H1 (cell line): ENCODE results near the gene OPCML. TPM values are rescaled to one million over a fixed set of nuclear protein-coding genes. Genes with fewer than 3 reads are reported as not detected.

ENCODE experiments used
- CTCF ChIA-PET: fragments of 300-600 bp; sonication (Branson Sonifier 250); formaldehyde crosslinking; loops from one replicate; lab custom pipeline; 2021; ENCODE audit not compliant: partially characterized antibody; lab: Charles Lee
- POLR2A ChIA-PET: fragments of 300-600 bp; sonication (Branson Sonifier 250); formaldehyde crosslinking; loops from one replicate; lab custom pipeline; 2021; ENCODE audit warnings: inconsistent platforms; ENCODE audit not compliant: partially characterized antibody; lab: Charles Lee
- DNase-seq, 2 experiments: peaks; one replicate each; pipeline versions ENCODE4 v3.0.0 to v3.0.0-alpha.2; 2010 to 2022; ENCODE audit warnings: low spot score in 2 of 2, low read depth in 1 of 2, mixed read lengths in 1 of 2
- FAIRE-seq: peaks from 2 replicates; lab custom pipeline; 2011; peaks lifted over from hg19 to GRCh38; lab: Jason Lieb, UNC
- H2AFZ ChIP-seq: 2 replicates; pipeline ENCODE4 v1.8.1; 2012; ENCODE audit warnings: low read length, inconsistent platforms
- H2AK5ac ChIP-seq: 2 replicates; pipeline ENCODE4 v1.6.1; 2013; ENCODE audit warnings: low read depth, low read length
- H2BK120ac ChIP-seq: replicated peaks from 2 replicates; pipeline ENCODE3; 2013; ENCODE audit warnings: low read depth, low read length, inconsistent platforms
- H2BK12ac ChIP-seq: 2 replicates; pipeline ENCODE4 v1.6.1; 2013; ENCODE audit warnings: low read depth, low read length
- H2BK15ac ChIP-seq: 2 replicates; pipeline ENCODE4 v1.6.1; 2013; ENCODE audit warnings: low read length
- H2BK20ac ChIP-seq: 2 replicates; pipeline ENCODE4 v1.6.1; 2013; ENCODE audit warnings: low read length
- H2BK5ac ChIP-seq: 2 replicates; pipeline ENCODE4 v1.6.1; 2013; ENCODE audit warnings: low read depth, low read length
- H3K14ac ChIP-seq: 2 replicates; pipeline ENCODE4 v1.6.1; 2013; ENCODE audit warnings: inconsistent platforms; ENCODE audit not compliant: insufficient read length
- H3K18ac ChIP-seq: 2 replicates; pipeline ENCODE4 v1.6.1; 2013; ENCODE audit warnings: low read length; ENCODE audit errors: extremely low read depth
- H3K23ac ChIP-seq: 2 replicates; pipeline ENCODE4 v1.6.1; 2013; ENCODE audit warnings: inconsistent platforms; ENCODE audit not compliant: insufficient read length
- H3K23me2 ChIP-seq: 2 replicates; pipeline ENCODE4 v1.6.1; 2013; ENCODE audit warnings: low read depth, low read length
- H3K27ac ChIP-seq: 2 replicates; pipeline ENCODE4 v1.6.1; 2011; ENCODE audit warnings: low read depth, low read length, inconsistent platforms
- H3K27me3 ChIP-seq, 4 experiments: replicated peaks in 1 of 4; 1 replicate in 1 of 4; 2 replicates in 3 of 4; pipeline versions ENCODE4 v1.6.1 to v1.8.1; 2011 to 2013; ENCODE audit warnings: low read length in 3 of 4, mild to moderate bottlenecking in 3 of 4, inconsistent platforms in 2 of 4, mixed read lengths in 2 of 4, moderate library complexity in 1 of 4; ENCODE audit not compliant: control insufficient read depth in 3 of 4, insufficient read depth in 3 of 4; ENCODE audit errors: extremely low read depth in 1 of 4
- H3K36me3 ChIP-seq, 4 experiments: 2 replicates each; pipeline versions ENCODE4 v1.6.1 to v1.8.1; 2011 to 2013; ENCODE audit warnings: mild to moderate bottlenecking in 4 of 4, low read length in 3 of 4, moderate library complexity in 2 of 4, control low read depth in 1 of 4, inconsistent platforms in 1 of 4; ENCODE audit not compliant: insufficient read depth in 4 of 4, control insufficient read depth in 2 of 4
- H3K4ac ChIP-seq: replicated peaks from 2 replicates; pipeline ENCODE3; 2013; ENCODE audit warnings: low read length, low read depth, mixed read lengths, inconsistent platforms; ENCODE audit not compliant: insufficient read length
- H3K4me1 ChIP-seq, 4 experiments: replicated peaks in 1 of 4; 1 replicate in 1 of 4; 2 replicates in 3 of 4; pipeline versions ENCODE4 v1.6.1 to v1.8.1; 2011 to 2013; ENCODE audit warnings: low read length in 3 of 4, inconsistent platforms in 2 of 4, mixed read lengths in 1 of 4; ENCODE audit not compliant: insufficient read depth in 4 of 4, control insufficient read depth in 3 of 4
- H3K4me2 ChIP-seq, 2 experiments: 2 replicates each; pipeline versions ENCODE4 v1.6.1 to v1.8.1; 2011 to 2013; ENCODE audit warnings: low read depth in 2 of 2, low read length in 2 of 2, control low read depth in 1 of 2, inconsistent platforms in 1 of 2, mild to moderate bottlenecking in 1 of 2; ENCODE audit not compliant: insufficient read depth in 1 of 2
- H3K4me3 ChIP-seq, 4 experiments: fragments of 200-600, 300-600 bp in 1 of 4; sonication (generic), shearing (Covaris generic), sonication (Bioruptor Twin) in 1 of 4; 2 replicates each; pipeline versions ENCODE4 v1.5.1 to v1.8.1; 2011 to 2016; ENCODE audit warnings: low read length in 4 of 4, low read depth in 3 of 4, control low read depth in 2 of 4, inconsistent platforms in 2 of 4, mild to moderate bottlenecking in 2 of 4, mixed read lengths in 1 of 4, moderate library complexity in 1 of 4; ENCODE audit not compliant: insufficient read depth in 2 of 4; ENCODE audit errors: extremely low read depth in 1 of 4
- H3K56ac ChIP-seq: replicated peaks from 2 replicates; pipeline ENCODE3; 2013; ENCODE audit warnings: low read depth, mild to moderate bottlenecking, mixed read lengths, low read length, inconsistent platforms; ENCODE audit not compliant: insufficient read length
- H3K79me1 ChIP-seq: 2 replicates; pipeline ENCODE4 v1.6.1; 2013; ENCODE audit warnings: low read depth, low read length, control low read depth
- H3K79me2 ChIP-seq, 2 experiments: 2 replicates each; pipeline versions ENCODE4 v1.6.1 to v1.8.1; 2012 to 2013; ENCODE audit warnings: low read length in 2 of 2, mild to moderate bottlenecking in 2 of 2, inconsistent platforms in 1 of 2; ENCODE audit not compliant: insufficient read depth in 2 of 2, control insufficient read depth in 1 of 2
- H3K9ac ChIP-seq, 4 experiments: replicated peaks in 1 of 4; 1 replicate in 1 of 4; 2 replicates in 3 of 4; pipeline versions ENCODE4 v1.6.1 to v1.8.1; 2011 to 2013; ENCODE audit warnings: low read depth in 3 of 4, low read length in 3 of 4, control low read depth in 2 of 4, mild to moderate bottlenecking in 2 of 4, moderate library complexity in 2 of 4, inconsistent platforms in 1 of 4; ENCODE audit errors: extremely low read depth in 1 of 4
- H3K9me3 ChIP-seq, 2 experiments: 2 replicates each; pipeline versions ENCODE4 v1.6.1 to v1.8.1; 2012 to 2013; ENCODE audit warnings: mild to moderate bottlenecking in 2 of 2, moderate library complexity in 2 of 2, control low read depth in 1 of 2, inconsistent platforms in 1 of 2, low read depth in 1 of 2, low read length in 1 of 2, mixed read lengths in 1 of 2; ENCODE audit not compliant: insufficient read depth in 2 of 2
- H4K20me1 ChIP-seq, 2 experiments: replicated peaks in 1 of 2; 2 replicates each; pipeline versions ENCODE3 to v1.8.1; 2011 to 2013; ENCODE audit warnings: inconsistent platforms in 2 of 2, low read length in 2 of 2, mild to moderate bottlenecking in 1 of 2; ENCODE audit not compliant: insufficient read depth in 2 of 2, control insufficient read depth in 1 of 2
- H4K5ac ChIP-seq: 2 replicates; pipeline ENCODE4 v1.6.1; 2013; ENCODE audit warnings: low read length, low read depth, mixed read lengths, inconsistent platforms; ENCODE audit not compliant: insufficient read length
- H4K8ac ChIP-seq: 2 replicates; pipeline ENCODE4 v1.8.0; 2013; ENCODE audit warnings: mild to moderate bottlenecking, moderate library complexity, low read length, inconsistent platforms; ENCODE audit not compliant: insufficient read depth; ENCODE audit errors: extremely low read depth
- H4K91ac ChIP-seq: replicated peaks from 2 replicates; pipeline ENCODE3; 2013; ENCODE audit warnings: low read length, mixed read lengths, inconsistent platforms; ENCODE audit not compliant: insufficient read length
- ASH2L ChIP-seq: fragments of 200-600, 300-600 bp; sonication (generic); IDR thresholded peaks from one replicate; pipeline ENCODE4 v1.7.1; 2017; ENCODE audit warnings: low read length
- CEBPB ChIP-seq: IDR thresholded peaks from 2 replicates; pipeline ENCODE4 v1.6.1; 2012; ENCODE audit warnings: low read depth, low read length
- CHD2 ChIP-seq: IDR thresholded peaks from 2 replicates; pipeline ENCODE4 v1.6.1; 2012; ENCODE audit warnings: low read length, improper control_type of control experiment
- POLR2A ChIP-seq, 2 experiments: IDR thresholded peaks; 1 replicate in 1 of 2; 2 replicates in 1 of 2; pipeline ENCODE4 v1.6.1; 2011; ENCODE audit warnings: low read depth in 2 of 2, low read length in 2 of 2, mild to moderate bottlenecking in 2 of 2; ENCODE audit errors: control extremely low read depth in 1 of 2
- POLR2AphosphoS5 ChIP-seq: IDR thresholded peaks from 2 replicates; pipeline ENCODE4 v1.6.1; 2011; ENCODE audit warnings: low read depth, low read length
- RAD21 ChIP-seq, 2 experiments: IDR thresholded peaks in 1 of 2; conservative IDR thresholded peaks in 1 of 2; 2 replicates each; pipeline ENCODE4 v1.6.1; 2011; ENCODE audit warnings: low read depth in 2 of 2, low read length in 2 of 2, improper control_type of control experiment in 1 of 2, inconsistent platforms in 1 of 2, mild to moderate bottlenecking in 1 of 2, moderate library complexity in 1 of 2
- SP4 ChIP-seq: IDR thresholded peaks from 2 replicates; pipeline ENCODE4 v1.6.1; 2012; ENCODE audit warnings: low read length, inconsistent platforms
- SRF ChIP-seq: IDR thresholded peaks from 2 replicates; pipeline ENCODE4 v1.6.1; 2011; ENCODE audit warnings: mild to moderate bottlenecking, low read depth, low read length, moderate library complexity
- TAF1 ChIP-seq: IDR thresholded peaks from 2 replicates; pipeline ENCODE4 v1.6.1; 2011; ENCODE audit warnings: mild to moderate bottlenecking, low read depth, low read length
- TCF12 ChIP-seq: IDR thresholded peaks from 2 replicates; pipeline ENCODE4 v1.6.1; 2011; ENCODE audit warnings: low read depth, mild to moderate bottlenecking, low read length
- TEAD4 ChIP-seq: IDR thresholded peaks from 2 replicates; pipeline ENCODE4 v1.6.1; 2012; ENCODE audit warnings: low read depth, low read length, inconsistent platforms, mixed read lengths
- USF2 ChIP-seq: IDR thresholded peaks from 2 replicates; pipeline ENCODE4 v1.6.1; 2011; ENCODE audit warnings: low read length, improper control_type of control experiment
- WGBS, 2 experiments: shearing (Covaris generic) in 1 of 2; methylation state at CpG; one replicate each; pipeline versions ENCODE4 v1.1.6 to v1.1.7; 2013 to 2015; ENCODE audit warnings: low lambda C conversion rate in 2 of 2, mixed read lengths in 2 of 2, inconsistent platforms in 1 of 2, low coverage in 1 of 2, missing lambda C conversion rate in 1 of 2; ENCODE audit not compliant: insufficient replicate concordance in 2 of 2, insufficient coverage in 1 of 2, insufficient read length in 1 of 2; ENCODE audit errors: extremely low coverage in 1 of 2, missing lambda C conversion rate in 1 of 2; 5-methylcytosine and 5-hydroxymethylcytosine counted together
- polyA plus RNA-seq, 7 experiments: library from polyadenylated mRNA; depleted of rRNA in 3 of 7; stranded (reverse) in 5 of 7; unstranded in 2 of 7; fragments of >200 nt in 5 of 7; fragments of 200-250 nt in 2 of 7; gene quantifications; 1 replicate in 5 of 7; 2 replicates in 1 of 7; 4 replicates in 1 of 7; pipeline versions ENCODE4 v1.2.1 to v1.2.3, GENCODE V29; 2011 to 2013; ENCODE audit warnings: missing spikeins in 2 of 7, mixed read lengths in 2 of 7
- total RNA-seq: library from RNA; stranded (reverse); fragmentation: NEBNext Ultra II Directional; extraction: Animal tissue kit (Norgen Biotek cat#: 25700); gene quantifications from 2 replicates; pipeline ENCODE4 v1.2.1, GENCODE V29; 2021

The OPCML gene
- total and polyA plus RNA-seq, 2 of the 8 experiments (the other 6 are each of a cell fraction or from before 2014, with no cell fraction given), result 2.3 to 3.1 TPM

GRCh38 chr11:132621976-132622580 is 910.2 kb downstream of the OPCML start:
- Histone ChIP-seq H3K79me1 (no peaks in the 10 kb centered on the region), H2AFZ (no peak overlapping the region)
- 70% methylated on average over 6 of the region's 6 CpGs; no CpG with 5 or more reads in 1 of the 2 experiments for WGBS, 2 experiments
- TF ChIP-seq TAF1 (no peak), USF2 (no peak), TCF12 (no peak), CEBPB (no peak), TEAD4 (no peak), CHD2 (no peak), POLR2A (IDR thresholded peaks at IDR 0.05; ENCODE audit: control extremely low read depth in 1 of 2, low read depth in 2 of 2, low read length in 2 of 2) (no peak), ASH2L (no peak), POLR2AphosphoS5 (no peak), SP4 (no peak), SRF (no peak), RAD21 (IDR thresholded peaks at IDR 0.05 in 1 of 2, conservative IDR thresholded peaks at IDR 0.05 in 1 of 2; ENCODE audit: low read depth in 2 of 2, low read length in 2 of 2) (no peak)

More at GRCh38 chr11:132621976-132622580, 910.2 kb downstream of the OPCML start:
- no peak overlapping the region for H3K23ac ChIP-seq
- no peak overlapping the region for H2BK5ac ChIP-seq
- H4K5ac ChIP-seq, result no peak overlapping the region
- FAIRE-seq, result no peak
- ChIA-PET POLR2A (interaction anchor here (0.6 kb wide), 1 partner anchor 124 kb away, joined by 4 read pairs; no protein-coding TSS in a partner anchor), CTCF (interaction anchor here (0.6 kb wide), 1 partner anchor 488 kb away, joined by 3 read pairs; no protein-coding TSS in a partner anchor)
- H3K9me3 ChIP-seq, result no peaks in the 10 kb centered on the region
- H2AK5ac ChIP-seq, result no peak overlapping the region
- no peak overlapping the region for H3K9ac ChIP-seq
- no peak overlapping the region for H4K91ac ChIP-seq
- no peaks in the 10 kb centered on the region for H3K4me1 ChIP-seq
- no peak overlapping the region for H2BK120ac ChIP-seq
- no peak overlapping the region for H3K56ac ChIP-seq
- H2BK20ac ChIP-seq, result no peak overlapping the region
- no peak overlapping the region for H3K4ac ChIP-seq
- no peak overlapping the region for H3K14ac ChIP-seq
- H3K36me3 ChIP-seq, result no peaks in the 10 kb centered on the region
- H4K20me1 ChIP-seq, result no peaks in the 10 kb centered on the region
- H4K8ac ChIP-seq, result no peak overlapping the region; the same call in 1 of the 2 replicates
- no peaks in the 10 kb centered on the region; the same call in 1 of the 2 replicates for H3K23me2 ChIP-seq
- no peak for DNase-seq
- no peaks in the 10 kb centered on the region for H3K79me2 ChIP-seq
- H3K4me3 ChIP-seq, result no peak overlapping the region
- no peak overlapping the region for H3K27ac ChIP-seq
- H3K27me3 ChIP-seq, result no peaks in the 10 kb centered on the region
- no peak overlapping the region for H2BK12ac ChIP-seq
- no peak overlapping the region for H2BK15ac ChIP-seq
- no peak overlapping the region for H3K4me2 ChIP-seq
- H3K18ac ChIP-seq, result no peak overlapping the region
